EH (cell line): Measurements from ENCODE around the gene DUX4.
"Not testable (repeated sequence)": the region's sequence is repeated elsewhere in the genome, so short reads cannot be mapped to it uniquely, and the experiment has no call there.

Experiments
- DNase-seq: peaks from one replicate; pipeline ENCODE4 v3.0.0-alpha.2; 2015; ENCODE audit warnings: low read depth

The DUX4 gene

DNA sequence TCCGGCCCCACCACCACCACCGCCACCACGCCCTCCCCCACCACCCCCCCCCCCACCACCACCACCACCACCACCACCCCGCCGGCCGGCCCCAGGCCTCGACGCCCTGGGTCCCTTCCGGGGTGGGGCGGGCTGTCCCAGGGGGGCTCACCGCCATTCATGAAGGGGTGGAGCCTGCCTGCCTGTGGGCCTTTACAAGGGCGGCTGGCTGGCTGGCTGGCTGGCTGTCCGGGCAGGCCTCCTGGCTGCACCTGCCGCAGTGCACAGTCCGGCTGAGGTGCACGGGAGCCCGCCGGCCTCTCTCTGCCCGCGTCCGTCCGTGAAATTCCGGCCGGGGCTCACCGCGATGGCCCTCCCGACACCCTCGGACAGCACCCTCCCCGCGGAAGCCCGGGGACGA lies at the start of gene DUX4:
TSS of gene DUX4 (plus strand) at position 347 of the 400 bp plus-strand sequence. CDS start at position 347, 0 bp downstream.
- not testable (repeated sequence) for DNase-seq

GRCh38 chr4:190175436-190175835 lies 1.9 kb downstream of the DUX4 start:
- not testable (repeated sequence) for DNase-seq

- not testable (repeated sequence) for DNase-seq
Observed at GRCh38 chr4:190177727-190178605, 4.4 kb downstream of the DUX4 start.

GRCh38 chr4:190178606-190178990 lies 5.0 kb downstream of the DUX4 start:
- not testable (repeated sequence) for DNase-seq

- not testable (repeated sequence) for DNase-seq
Observed at GRCh38 chr4:190179030-190179739, 5.6 kb downstream of the DUX4 start.

DNA sequence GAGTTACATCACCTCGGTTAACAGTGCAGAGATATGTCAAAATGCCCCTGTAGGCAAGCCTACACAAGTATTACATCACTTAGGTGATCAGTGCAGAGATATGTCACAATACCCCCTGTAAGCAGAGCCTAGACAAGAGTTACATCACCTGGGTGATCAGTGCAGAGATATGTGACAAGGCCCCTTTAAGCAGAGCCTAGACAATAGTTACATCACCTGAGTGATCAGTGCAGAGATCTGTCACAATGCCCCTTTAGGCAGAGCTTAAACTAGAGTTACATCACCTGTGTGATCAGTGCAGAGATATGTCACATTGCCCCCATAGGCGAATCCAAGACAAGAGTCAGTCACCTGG lies 6.1 kb downstream of the DUX4 start:
- not testable (repeated sequence) for DNase-seq

DNA sequence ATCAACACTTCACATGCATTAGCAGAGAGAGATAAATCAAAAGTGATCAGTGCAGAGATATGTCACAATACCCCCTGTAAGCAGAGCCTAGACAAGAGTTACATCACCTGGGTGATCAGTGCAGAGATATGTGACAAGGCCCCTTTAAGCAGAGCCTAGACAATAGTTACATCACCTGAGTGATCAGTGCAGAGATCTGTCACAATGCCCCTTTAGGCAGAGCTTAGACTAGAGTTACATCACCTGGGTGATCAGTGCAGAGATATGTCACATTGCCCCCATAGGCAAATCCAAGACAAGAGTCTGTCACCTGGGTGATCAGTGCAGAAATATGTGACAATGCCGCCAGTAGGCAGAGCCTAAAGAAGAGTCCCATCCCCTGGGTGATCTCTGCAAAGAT lies 7.4 kb downstream of the DUX4 start:
- not testable (repeated sequence) for DNase-seq

DNA sequence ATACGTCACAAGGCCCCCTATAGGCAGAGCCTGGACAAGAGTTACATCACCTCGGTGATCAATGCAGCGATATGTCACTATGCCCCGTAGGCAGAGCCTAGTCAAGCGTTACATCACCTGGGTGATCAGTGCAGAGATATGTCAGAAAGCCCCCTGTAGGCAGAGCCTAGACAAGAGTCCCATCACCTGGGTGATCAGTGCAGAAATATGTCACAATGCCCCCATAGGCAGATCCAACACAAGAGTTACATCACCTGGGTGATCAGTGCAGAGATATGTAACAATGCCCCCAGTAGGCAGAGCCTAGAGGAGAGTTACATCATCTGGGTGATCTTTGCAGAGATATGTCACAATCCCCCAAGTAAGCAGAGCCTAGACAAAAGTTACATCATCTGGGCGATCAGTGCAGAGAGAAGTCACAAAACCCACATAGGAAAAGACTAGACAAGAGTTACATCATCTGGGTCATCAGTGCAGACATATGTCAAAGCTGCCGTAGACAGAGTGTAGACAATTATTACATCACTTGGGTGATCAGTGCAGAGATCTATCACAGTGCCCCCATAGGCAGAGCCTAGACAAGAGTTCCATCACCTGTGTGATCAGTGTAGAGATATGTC lies 8.0 kb downstream of the DUX4 start:
- not testable (repeated sequence) for DNase-seq

- not testable (repeated sequence) for DNase-seq
Observed at GRCh38 chr4:190203510-190203909, 29.9 kb downstream of the DUX4 start.
